H9 (cell line): Measurements from ENCODE around the gene PREP. TPM values are rescaled to one million over a fixed set of nuclear protein-coding genes. Genes with fewer than 3 reads are reported as not detected.

ENCODE experiments used
- DNase-seq: peaks from one replicate; pipeline ENCODE4 v3.0.0-alpha.2; 2017
- H2AFZ ChIP-seq: one replicate; pipeline ENCODE4 v1.6.1; 2013; ENCODE audit warnings: mild to moderate bottlenecking, low read length, control low read depth, moderate library complexity
- H2AK5ac ChIP-seq: 2 replicates; pipeline ENCODE4 v1.6.1; 2013; ENCODE audit warnings: low read length, control low read depth, mixed read lengths; ENCODE audit not compliant: insufficient read length
- H2BK120ac ChIP-seq: one replicate; pipeline ENCODE4 v1.6.1; 2013; ENCODE audit warnings: low read depth, mild to moderate bottlenecking, low read length, control low read depth, inconsistent platforms; ENCODE audit not compliant: poor library complexity, severe bottlenecking
- H2BK12ac ChIP-seq: 2 replicates; pipeline ENCODE4 v1.6.1; 2013; ENCODE audit warnings: low read length, control low read depth, mixed read lengths, low read depth; ENCODE audit not compliant: insufficient read length
- H2BK15ac ChIP-seq: 2 replicates; pipeline ENCODE4 v1.6.1; 2013; ENCODE audit warnings: low read depth, low read length, control low read depth
- H2BK20ac ChIP-seq: one replicate; pipeline ENCODE4 v1.6.1; 2013; ENCODE audit warnings: low read depth, mild to moderate bottlenecking, low read length, control low read depth, inconsistent platforms; ENCODE audit not compliant: poor library complexity, severe bottlenecking
- H2BK5ac ChIP-seq: 2 replicates; pipeline ENCODE4 v1.6.1; 2013; ENCODE audit warnings: low read length, control low read depth, mixed read lengths; ENCODE audit not compliant: insufficient read length
- H3K14ac ChIP-seq: 2 replicates; pipeline ENCODE4 v1.6.1; 2013; ENCODE audit warnings: low read length, control low read depth; ENCODE audit not compliant: insufficient read depth
- H3K18ac ChIP-seq: 2 replicates; pipeline ENCODE4 v1.6.1; 2013; ENCODE audit warnings: low read depth, mild to moderate bottlenecking, mixed read lengths, low read length, control low read depth; ENCODE audit not compliant: insufficient read length
- H3K23ac ChIP-seq: 2 replicates; pipeline ENCODE4 v1.6.1; 2013; ENCODE audit warnings: low read length, control low read depth, mixed read lengths, low read depth; ENCODE audit not compliant: insufficient read length
- H3K23me2 ChIP-seq: 2 replicates; pipeline ENCODE4 v1.6.1; 2013; ENCODE audit warnings: low read depth, mild to moderate bottlenecking, mixed read lengths, low read length, control low read depth; ENCODE audit not compliant: insufficient read length, poor library complexity, severe bottlenecking
- H3K27ac ChIP-seq: 2 replicates; pipeline ENCODE4 v1.5.1; 2013; ENCODE audit warnings: low read length, control low read depth, mixed read lengths, low read depth; ENCODE audit not compliant: insufficient read length
- H3K27me3 ChIP-seq: 2 replicates; pipeline ENCODE4 v1.6.1; 2013; ENCODE audit warnings: low read length, control low read depth, inconsistent platforms; ENCODE audit not compliant: insufficient read depth
- H3K4ac ChIP-seq: 2 replicates; pipeline ENCODE4 v1.6.1; 2013; ENCODE audit warnings: low read depth, mild to moderate bottlenecking, control low read depth, inconsistent platforms, low read length, moderate library complexity
- H3K4me1 ChIP-seq: 2 replicates; pipeline ENCODE4 v1.6.1; 2013; ENCODE audit warnings: low read length, control low read depth, inconsistent platforms; ENCODE audit not compliant: insufficient read depth
- H3K4me2 ChIP-seq: 2 replicates; pipeline ENCODE4 v1.6.1; 2013; ENCODE audit warnings: low read length, control low read depth, mixed read lengths; ENCODE audit not compliant: insufficient read length, insufficient read depth
- H3K56ac ChIP-seq: 2 replicates; pipeline ENCODE4 v1.6.1; 2013; ENCODE audit warnings: low read depth, mild to moderate bottlenecking, mixed read lengths, low read length, control low read depth; ENCODE audit not compliant: insufficient read length
- H3K79me1 ChIP-seq: 2 replicates; pipeline ENCODE4 v1.6.1; 2013; ENCODE audit warnings: low read depth, mild to moderate bottlenecking, moderate library complexity, low read length, control low read depth, inconsistent platforms; ENCODE audit not compliant: insufficient read depth, poor library complexity, severe bottlenecking
- H3K79me2 ChIP-seq: 2 replicates; pipeline ENCODE4 v1.6.1; 2013; ENCODE audit warnings: low read length, control low read depth, inconsistent platforms; ENCODE audit not compliant: insufficient read depth
- H3K9ac ChIP-seq: 2 replicates; pipeline ENCODE4 v1.6.1; 2013; ENCODE audit warnings: low read length, control low read depth, mixed read lengths; ENCODE audit not compliant: insufficient read length; ENCODE audit errors: extremely low read depth
- H3K9me3 ChIP-seq: one replicate; pipeline ENCODE4 v1.6.1; 2013; ENCODE audit warnings: low read depth, low read length, inconsistent platforms; ENCODE audit not compliant: control insufficient read depth
- H3T11ph ChIP-seq: one replicate; pipeline ENCODE4 v1.6.1; 2013; ENCODE audit warnings: mild to moderate bottlenecking, low read length, control low read depth, inconsistent platforms
- H4K20me1 ChIP-seq: one replicate; pipeline ENCODE4 v1.6.1; 2013; ENCODE audit not compliant: control insufficient read depth, insufficient read length, insufficient read depth
- H4K5ac ChIP-seq: 2 replicates; pipeline ENCODE4 v1.6.1; 2013; ENCODE audit warnings: low read depth, mild to moderate bottlenecking, mixed read lengths, low read length, control low read depth; ENCODE audit not compliant: insufficient read length
- H4K8ac ChIP-seq: replicated peaks from 2 replicates; pipeline ENCODE4 v1.6.1; 2013; ENCODE audit warnings: low read length, control low read depth, mixed read lengths, low read depth; ENCODE audit not compliant: insufficient read length
- H4K91ac ChIP-seq: 2 replicates; pipeline ENCODE4 v1.6.1; 2013; ENCODE audit warnings: low read depth, mild to moderate bottlenecking, moderate library complexity, mixed read lengths, low read length, control low read depth; ENCODE audit not compliant: insufficient read length
- H3K27ac Mint-ChIP-seq, 3 experiments: 2 replicates in 2 of 3; 3 replicates in 1 of 3; pipeline ENCODE4 v1.8.0; 2020 to 2021; ENCODE audit warnings: mixed read lengths in 3 of 3, mild to moderate bottlenecking in 1 of 3, moderate library complexity in 1 of 3
- H3K27me3 Mint-ChIP-seq: 2 replicates; pipeline ENCODE4 v1.8.0; 2021; ENCODE audit warnings: low read depth, mild to moderate bottlenecking, moderate library complexity, mixed read lengths
- H3K36me3 Mint-ChIP-seq, 3 experiments: 2 replicates in 2 of 3; 3 replicates in 1 of 3; pipeline ENCODE4 v1.8.0; 2020 to 2021; ENCODE audit warnings: low read depth in 3 of 3, mixed read lengths in 3 of 3; ENCODE audit not compliant: insufficient read depth in 1 of 3
- H3K4me1 Mint-ChIP-seq, 2 experiments: 2 replicates each; pipeline ENCODE4 v1.8.0; 2020; ENCODE audit warnings: mixed read lengths in 2 of 2
- H3K4me3 Mint-ChIP-seq, 2 experiments: 2 replicates in 1 of 2; 3 replicates in 1 of 2; pipeline ENCODE4 v1.8.0; 2020 to 2021; ENCODE audit warnings: mild to moderate bottlenecking in 2 of 2, mixed read lengths in 2 of 2, moderate library complexity in 1 of 2
- H3K9me3 Mint-ChIP-seq, 2 experiments: 2 replicates in 1 of 2; 3 replicates in 1 of 2; pipeline ENCODE4 v1.8.0; 2020; ENCODE audit warnings: mild to moderate bottlenecking in 2 of 2, mixed read lengths in 2 of 2, moderate library complexity in 1 of 2
- WGBS: extraction: QIAGEN DNeasy Blood & Tissue Kit; methylation state at CpG from one replicate; pipeline ENCODE4 v1.1.7; 2013; ENCODE audit warnings: missing lambda C conversion rate, low lambda C conversion rate, mixed read lengths; ENCODE audit not compliant: insufficient read length; ENCODE audit errors: extremely low coverage; 5-methylcytosine and 5-hydroxymethylcytosine counted together
- total RNA-seq: library from RNA; stranded (reverse); gene quantifications from 2 replicates; pipeline ENCODE4 v1.2.1, GENCODE V29; 2021
- TF ChIP-seq, protein P1 (sequence below): fragments of 200-600 bp; sonication (generic); conservative IDR thresholded peaks from 3 replicates; pipeline ENCODE4 v1.8.0; 2021; ENCODE audit warnings: antibody characterized with exemption, mild to moderate bottlenecking

The PREP gene
- total RNA-seq, 1 experiment from 2014 or later = 54.0 TPM

DNA sequence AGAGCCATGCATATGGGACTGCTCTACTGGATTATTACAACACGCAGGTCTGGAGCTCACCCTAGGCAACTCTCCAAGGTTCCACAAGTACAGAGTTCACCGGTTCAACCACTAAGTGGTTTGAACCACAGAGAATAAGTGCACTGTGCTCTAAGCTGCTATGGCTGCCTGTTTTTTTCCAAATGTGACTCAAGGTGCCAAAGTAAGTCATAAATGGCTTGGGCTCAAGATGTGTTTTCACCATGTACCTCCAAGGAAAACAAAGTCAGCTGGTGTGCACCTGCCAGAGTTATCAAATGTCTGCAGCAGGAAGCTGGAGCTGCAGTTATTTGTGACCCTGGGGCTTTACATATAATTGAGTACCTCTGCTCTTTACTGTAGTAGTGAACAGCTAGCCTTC lies 76.7 kb downstream of the PREP start:
- no peak overlapping the region for H2BK15ac ChIP-seq
- no peaks in the 10 kb centered on the region for H3K79me2 ChIP-seq
- no peak overlapping the region for H3K56ac ChIP-seq
- no peak overlapping the region for H3K9ac ChIP-seq
- WGBS = no CpG with 5 or more reads among the region's 2 CpGs
- no peaks in the 10 kb centered on the region; the same call in 1 of the 2 replicates for H3K4me1 ChIP-seq
- H3K14ac ChIP-seq = no peak overlapping the region
- no peak overlapping the region for H2BK120ac ChIP-seq
- no peaks in the 10 kb centered on the region for H3K23me2 ChIP-seq
- H3K4me2 ChIP-seq = no peak overlapping the region
- no peaks in the 10 kb centered on the region for H3K79me1 ChIP-seq
- H3K27ac ChIP-seq = no peak overlapping the region
- no peaks in the 10 kb centered on the region for H3K27me3 ChIP-seq
- peaks cover 13 to 38% (median 30%) of the 10 kb centered on the region in 3 experiments; a peak in 6 of 7 replicates for H3K36me3 Mint-ChIP-seq
- H4K5ac ChIP-seq = no peak overlapping the region
- H2BK12ac ChIP-seq = no peak overlapping the region
- H3K18ac ChIP-seq = no peak overlapping the region
- H3K27me3 Mint-ChIP-seq = no peaks in the 10 kb centered on the region
- no peak overlapping the region for H3T11ph ChIP-seq
- H2BK5ac ChIP-seq = no peak overlapping the region
- H4K20me1 ChIP-seq = no peaks in the 10 kb centered on the region
- H3K9me3 ChIP-seq = no peaks in the 10 kb centered on the region
- no peak overlapping the region for H4K8ac ChIP-seq
- no peak overlapping the region for H2AFZ ChIP-seq
- H3K4me3 Mint-ChIP-seq = no peak overlapping the region
- H3K4me1 Mint-ChIP-seq = no peaks in the 10 kb centered on the region; a peak in 1 of 4 replicates
- no peak overlapping the region for H2AK5ac ChIP-seq
- no peak overlapping the region for H3K23ac ChIP-seq
- TF ChIP-seq, protein P1, sequence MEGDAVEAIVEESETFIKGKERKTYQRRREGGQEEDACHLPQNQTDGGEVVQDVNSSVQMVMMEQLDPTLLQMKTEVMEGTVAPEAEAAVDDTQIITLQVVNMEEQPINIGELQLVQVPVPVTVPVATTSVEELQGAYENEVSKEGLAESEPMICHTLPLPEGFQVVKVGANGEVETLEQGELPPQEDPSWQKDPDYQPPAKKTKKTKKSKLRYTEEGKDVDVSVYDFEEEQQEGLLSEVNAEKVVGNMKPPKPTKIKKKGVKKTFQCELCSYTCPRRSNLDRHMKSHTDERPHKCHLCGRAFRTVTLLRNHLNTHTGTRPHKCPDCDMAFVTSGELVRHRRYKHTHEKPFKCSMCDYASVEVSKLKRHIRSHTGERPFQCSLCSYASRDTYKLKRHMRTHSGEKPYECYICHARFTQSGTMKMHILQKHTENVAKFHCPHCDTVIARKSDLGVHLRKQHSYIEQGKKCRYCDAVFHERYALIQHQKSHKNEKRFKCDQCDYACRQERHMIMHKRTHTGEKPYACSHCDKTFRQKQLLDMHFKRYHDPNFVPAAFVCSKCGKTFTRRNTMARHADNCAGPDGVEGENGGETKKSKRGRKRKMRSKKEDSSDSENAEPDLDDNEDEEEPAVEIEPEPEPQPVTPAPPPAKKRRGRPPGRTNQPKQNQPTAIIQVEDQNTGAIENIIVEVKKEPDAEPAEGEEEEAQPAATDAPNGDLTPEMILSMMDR = no peak
- H2BK20ac ChIP-seq = no peak overlapping the region
- H4K91ac ChIP-seq = no peak overlapping the region
- no peaks in the 10 kb centered on the region for H3K9me3 Mint-ChIP-seq
- DNase-seq = no peak
- no peak overlapping the region for H3K4ac ChIP-seq
- no peak overlapping the region for H3K27ac Mint-ChIP-seq
